ENCODE measurements around the gene FADS6.

Gene FADS6

DNA sequence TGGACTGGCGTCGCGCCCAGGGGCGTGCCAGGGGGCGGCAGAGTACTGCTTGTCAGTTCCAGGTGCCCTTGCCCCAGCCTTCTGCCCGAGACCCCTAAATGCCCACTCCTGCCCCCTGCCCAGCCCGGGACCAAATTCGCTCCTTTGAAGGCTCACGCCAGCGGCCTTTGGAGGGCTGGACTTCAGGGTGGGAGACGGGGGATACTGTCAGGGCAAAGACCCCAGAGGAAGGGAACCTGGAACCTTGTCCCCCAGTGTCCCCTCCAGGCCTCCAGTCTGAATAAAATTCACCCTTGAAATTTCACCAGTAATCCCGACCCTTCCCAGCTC lies 43.0 kb upstream of the FADS6 start:
- in situ Hi-C loops (cut with MboI; ENCODE audit: low pct_unique_long_range_greater_than_20kb, low sequenced_read_pairs, unreplicated experiment): no loop called here
- no peak for DNase-seq (ENCODE audit: low spot score)
- TF ChIP-seq, protein P1, sequence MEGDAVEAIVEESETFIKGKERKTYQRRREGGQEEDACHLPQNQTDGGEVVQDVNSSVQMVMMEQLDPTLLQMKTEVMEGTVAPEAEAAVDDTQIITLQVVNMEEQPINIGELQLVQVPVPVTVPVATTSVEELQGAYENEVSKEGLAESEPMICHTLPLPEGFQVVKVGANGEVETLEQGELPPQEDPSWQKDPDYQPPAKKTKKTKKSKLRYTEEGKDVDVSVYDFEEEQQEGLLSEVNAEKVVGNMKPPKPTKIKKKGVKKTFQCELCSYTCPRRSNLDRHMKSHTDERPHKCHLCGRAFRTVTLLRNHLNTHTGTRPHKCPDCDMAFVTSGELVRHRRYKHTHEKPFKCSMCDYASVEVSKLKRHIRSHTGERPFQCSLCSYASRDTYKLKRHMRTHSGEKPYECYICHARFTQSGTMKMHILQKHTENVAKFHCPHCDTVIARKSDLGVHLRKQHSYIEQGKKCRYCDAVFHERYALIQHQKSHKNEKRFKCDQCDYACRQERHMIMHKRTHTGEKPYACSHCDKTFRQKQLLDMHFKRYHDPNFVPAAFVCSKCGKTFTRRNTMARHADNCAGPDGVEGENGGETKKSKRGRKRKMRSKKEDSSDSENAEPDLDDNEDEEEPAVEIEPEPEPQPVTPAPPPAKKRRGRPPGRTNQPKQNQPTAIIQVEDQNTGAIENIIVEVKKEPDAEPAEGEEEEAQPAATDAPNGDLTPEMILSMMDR (IDR thresholded peaks at IDR 0.05; ENCODE audit: extremely low read depth, insufficient read depth, missing control alignments): no peak

DNA sequence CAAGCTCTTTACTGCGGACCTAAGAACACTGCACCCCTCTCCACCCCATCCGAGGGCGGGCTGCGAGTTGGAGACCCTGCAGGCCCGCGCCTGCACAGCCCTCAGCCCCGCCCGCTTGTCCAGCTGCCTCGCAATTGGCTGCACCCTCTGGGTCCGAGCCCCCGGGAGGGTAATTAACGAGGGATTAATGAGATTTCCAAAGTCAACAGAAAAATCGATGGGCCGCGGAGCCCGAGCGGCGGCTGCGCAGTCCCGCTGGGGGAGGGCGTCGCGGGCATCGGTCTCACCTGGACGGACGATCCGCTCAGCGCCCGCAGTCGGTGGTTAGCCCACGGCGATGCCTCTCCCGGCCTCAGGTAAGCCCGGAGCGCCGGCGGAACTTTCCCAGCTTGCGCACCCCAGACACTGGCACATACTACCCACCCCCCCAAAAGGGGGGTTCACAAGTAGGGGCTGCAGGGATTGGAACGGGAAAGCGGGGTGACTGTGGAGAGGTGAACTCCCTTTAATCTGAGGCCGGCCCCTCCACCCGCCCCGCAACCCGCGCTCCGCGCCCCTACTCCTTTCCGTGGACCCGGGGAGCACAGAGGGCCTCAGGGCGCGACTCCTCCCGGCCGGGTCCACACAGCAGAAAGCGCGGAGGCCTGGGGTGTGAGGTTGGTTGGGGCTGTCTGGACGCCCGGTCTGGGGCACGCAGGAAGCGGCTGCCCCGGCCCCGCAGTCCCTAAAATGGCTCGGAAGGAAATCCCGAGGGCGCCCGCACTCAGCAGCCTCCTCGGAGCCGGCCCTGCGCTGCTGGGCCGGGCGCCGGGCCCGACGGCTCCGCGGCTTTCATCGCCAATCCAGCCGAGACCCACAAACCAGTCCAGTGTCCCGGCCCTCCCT lies 42.4 kb upstream of the FADS6 start, which contains the start of gene OTOP3:
OTOP3 (plus strand) TSS at position 314 of the 885 bp plus-strand sequence; CDS start at position 338, 24 bp downstream.
- in situ Hi-C loops (cut with MboI; ENCODE audit: low pct_unique_long_range_greater_than_20kb, low sequenced_read_pairs, unreplicated experiment): no loop called here
- DNase-seq (ENCODE audit: low spot score): no peak
- TF ChIP-seq, protein P1 (IDR thresholded peaks at IDR 0.05; ENCODE audit: extremely low read depth, insufficient read depth, missing control alignments): no peak

DNA sequence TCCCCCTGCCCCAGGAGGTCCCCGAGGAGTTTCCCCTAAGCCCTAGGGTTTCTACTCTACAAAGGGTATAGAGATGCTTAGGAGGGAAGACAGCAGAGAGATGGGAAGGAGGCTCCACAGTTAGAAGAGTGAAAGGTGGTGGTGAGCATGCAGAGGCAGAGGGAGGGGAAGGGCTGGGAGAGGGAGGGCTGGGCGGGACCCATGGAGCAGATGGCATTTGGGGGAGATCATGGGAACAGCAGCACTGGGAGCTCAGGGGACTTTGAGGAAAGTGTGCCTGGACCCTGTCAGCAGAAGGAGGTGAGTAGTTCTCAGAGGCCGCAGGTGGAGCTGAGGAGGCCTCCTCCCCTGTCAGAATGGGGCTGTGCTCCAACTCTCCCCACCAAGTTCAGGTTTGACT lies 41.6 kb upstream of the FADS6 start:
- no peak for DNase-seq (ENCODE audit: low spot score)
- in situ Hi-C loops (cut with MboI; ENCODE audit: low pct_unique_long_range_greater_than_20kb, low sequenced_read_pairs, unreplicated experiment): no loop called here
- TF ChIP-seq, protein P1 (IDR thresholded peaks at IDR 0.05; ENCODE audit: extremely low read depth, insufficient read depth, missing control alignments): no peak

DNA sequence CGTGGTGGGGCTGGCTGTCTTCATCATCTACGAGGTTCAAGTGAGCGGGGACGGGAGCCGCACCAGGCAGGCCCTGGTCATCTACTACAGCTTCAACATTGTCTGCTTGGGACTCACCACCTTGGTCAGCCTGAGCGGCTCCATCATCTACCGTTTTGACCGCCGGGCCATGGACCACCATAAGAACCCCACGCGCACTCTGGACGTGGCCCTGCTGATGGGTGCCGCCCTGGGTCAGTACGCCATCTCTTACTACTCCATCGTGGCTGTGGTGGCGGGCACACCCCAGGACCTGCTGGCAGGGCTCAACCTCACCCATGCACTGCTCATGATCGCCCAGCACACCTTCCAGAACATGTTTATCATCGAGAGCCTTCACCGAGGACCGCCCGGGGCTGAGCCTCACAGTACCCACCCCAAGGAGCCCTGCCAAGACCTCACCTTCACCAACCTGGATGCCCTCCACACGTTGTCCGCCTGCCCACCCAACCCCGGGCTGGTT lies 37.2 kb upstream of the FADS6 start:
- TF ChIP-seq, protein P1 (IDR thresholded peaks at IDR 0.05; ENCODE audit: extremely low read depth, insufficient read depth, missing control alignments): no peak
- DNase-seq (ENCODE audit: low spot score): no peak
- in situ Hi-C loops (cut with MboI; ENCODE audit: low pct_unique_long_range_greater_than_20kb, low sequenced_read_pairs, unreplicated experiment): no loop called here

DNA sequence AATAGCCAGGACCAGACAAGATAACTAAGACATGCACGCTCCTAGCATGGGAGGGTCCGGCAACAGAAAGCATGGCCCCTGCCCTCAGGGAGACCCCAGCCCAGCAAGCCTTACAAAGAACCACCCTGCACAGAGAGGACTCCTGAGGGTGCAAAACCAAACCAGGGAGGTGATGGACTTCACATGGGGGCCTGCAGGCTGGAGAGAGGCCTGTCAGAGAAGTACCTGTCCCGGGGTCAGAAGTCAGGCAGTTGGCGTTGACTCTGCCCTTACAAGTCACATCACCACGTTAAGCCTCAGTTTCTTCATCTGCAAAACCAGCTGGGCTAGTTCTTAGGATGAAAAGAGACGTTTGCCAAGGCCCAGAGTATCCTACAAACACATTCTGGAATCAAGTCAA lies 35.4 kb upstream of the FADS6 start:
- no peak for DNase-seq (ENCODE audit: low spot score)
- TF ChIP-seq, protein P1 (IDR thresholded peaks at IDR 0.05; ENCODE audit: extremely low read depth, insufficient read depth, missing control alignments): no peak
- in situ Hi-C loops (cut with MboI; ENCODE audit: low pct_unique_long_range_greater_than_20kb, low sequenced_read_pairs, unreplicated experiment): no loop called here

DNA sequence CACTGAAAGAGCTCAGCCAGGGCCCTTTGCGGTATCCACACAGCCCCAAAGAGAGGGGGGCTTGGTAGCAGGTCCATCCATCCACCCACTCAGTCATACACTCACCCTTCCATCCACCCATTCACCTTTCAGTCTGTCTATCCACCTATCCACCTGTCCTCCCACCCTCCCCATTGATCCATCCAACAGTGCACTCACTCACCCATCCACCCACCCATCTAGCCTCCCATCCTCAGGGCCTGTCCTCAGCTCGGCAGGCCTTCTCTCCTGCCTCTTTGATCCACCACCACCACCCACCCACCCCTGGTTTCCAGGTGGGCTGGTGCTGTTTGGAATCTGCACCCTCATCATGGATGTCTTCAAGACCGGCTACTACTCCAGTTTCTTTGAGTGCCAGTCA lies 31.8 kb upstream of the FADS6 start:
- TF ChIP-seq, protein P1 (IDR thresholded peaks at IDR 0.05; ENCODE audit: extremely low read depth, insufficient read depth, missing control alignments): no peak
- DNase-seq (ENCODE audit: low spot score): no peak
- in situ Hi-C loops (cut with MboI; ENCODE audit: low pct_unique_long_range_greater_than_20kb, low sequenced_read_pairs, unreplicated experiment): no loop called here
